ENCODE data around the gene SLC12A1. TPM values are rescaled to one million over a fixed set of nuclear protein-coding genes. Genes with fewer than 3 reads are reported as not detected.

Gene SLC12A1
- total and polyA plus RNA-seq, 2 of the 8 experiments (the other 6 are each of a cell fraction or from before 2014, with no cell fraction given) = 0.63 to 1.0 TPM

DNA sequence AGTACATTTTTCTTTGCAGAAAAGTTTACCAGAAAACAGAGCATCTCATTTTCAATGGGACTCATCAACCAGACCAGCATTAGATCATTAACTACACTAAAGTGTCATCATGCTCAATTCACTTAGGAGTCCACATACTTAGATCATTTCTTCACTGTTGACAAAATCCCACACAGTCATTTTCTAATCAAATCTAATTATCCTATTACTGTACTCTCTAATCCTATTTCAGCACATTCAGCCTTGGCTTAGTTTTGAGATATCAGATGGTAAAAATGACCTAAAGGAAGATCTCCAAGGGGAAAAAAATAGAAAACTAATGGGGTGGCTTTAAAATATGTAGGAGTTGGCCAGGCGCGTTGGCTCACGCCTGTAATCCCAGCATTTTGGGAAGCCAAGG, 19.8 kb upstream of the SLC12A1 start:
- Histone ChIP-seq H3K27me3 (replicated peaks in 1 of 4; ENCODE audit: control insufficient read depth in 3 of 4, extremely low read depth in 1 of 4, insufficient read depth in 3 of 4, low read length in 3 of 4) (no peaks in the 10 kb centered on the region), H4K8ac (ENCODE audit: extremely low read depth, insufficient read depth, low read length) (no peak overlapping the region), H4K91ac (replicated peaks; ENCODE audit: insufficient read length, low read length) (no peak overlapping the region), H4K20me1 (replicated peaks in 1 of 2; ENCODE audit: control insufficient read depth in 1 of 2, insufficient read depth in 2 of 2, low read length in 2 of 2) (no peaks in the 10 kb centered on the region), H3K14ac (ENCODE audit: insufficient read length) (no peak overlapping the region), H4K5ac (ENCODE audit: insufficient read length, low read depth, low read length) (no peak overlapping the region), H3K23ac (ENCODE audit: insufficient read length) (no peak overlapping the region), H3K79me2 (ENCODE audit: control insufficient read depth in 1 of 2, insufficient read depth in 2 of 2, low read length in 2 of 2) (no peaks in the 10 kb centered on the region), H3K4ac (replicated peaks; ENCODE audit: insufficient read length, low read depth, low read length) (no peak overlapping the region), H3K23me2 (ENCODE audit: low read depth, low read length) (peaks cover 3% of the 10 kb centered on the region; the same call in 1 of the 2 replicates), H2AFZ (ENCODE audit: low read length) (no peak overlapping the region), H2AK5ac (ENCODE audit: low read depth, low read length) (no peak overlapping the region), H3K56ac (replicated peaks; ENCODE audit: insufficient read length, low read depth, low read length) (no peak overlapping the region), H3K9ac (replicated peaks in 1 of 4; ENCODE audit: extremely low read depth in 1 of 4, low read depth in 3 of 4, low read length in 3 of 4) (no peak overlapping the region), H2BK120ac (replicated peaks; ENCODE audit: low read depth, low read length) (no peak overlapping the region), H3K4me2 (ENCODE audit: insufficient read depth in 1 of 2, low read depth in 2 of 2, low read length in 2 of 2) (no peak overlapping the region), H3K79me1 (ENCODE audit: low read depth, low read length) (no peaks in the 10 kb centered on the region), H3K18ac (ENCODE audit: extremely low read depth, low read length) (no peak overlapping the region), H3K27ac (ENCODE audit: low read depth, low read length) (no peak overlapping the region), H3K9me3 (ENCODE audit: insufficient read depth in 2 of 2, low read depth in 1 of 2, low read length in 1 of 2) (no peaks in the 10 kb centered on the region), H3K4me1 (replicated peaks in 1 of 4; ENCODE audit: control insufficient read depth in 3 of 4, insufficient read depth in 4 of 4, low read length in 3 of 4) (no peaks in the 10 kb centered on the region), H3K36me3 (ENCODE audit: control insufficient read depth in 2 of 4, insufficient read depth in 4 of 4, low read length in 3 of 4) (no peaks in the 10 kb centered on the region), H2BK12ac (ENCODE audit: low read depth, low read length) (no peak overlapping the region), H2BK15ac (ENCODE audit: low read length) (no peak overlapping the region), H3K4me3 (ENCODE audit: extremely low read depth in 1 of 4, insufficient read depth in 2 of 4, low read depth in 3 of 4, low read length in 4 of 4) (no peak overlapping the region), H2BK5ac (ENCODE audit: low read depth, low read length) (no peak overlapping the region), H2BK20ac (ENCODE audit: low read length) (no peak overlapping the region)
- TF ChIP-seq CBX8 (IDR thresholded peaks at IDR 0.05; ENCODE audit: borderline replicate concordance, low read depth, low read length) (no peak), E2F6 (IDR thresholded peaks at IDR 0.05) (no peak), SUZ12 (IDR thresholded peaks at IDR 0.05; ENCODE audit: low read length) (no peak), SRF (IDR thresholded peaks at IDR 0.05; ENCODE audit: low read depth, low read length) (no peak), BACH1 (IDR thresholded peaks at IDR 0.05; ENCODE audit: low read length) (no peak), JUND (IDR thresholded peaks at IDR 0.05; ENCODE audit: low read length) (no peak)
- TF ChIP-seq, protein P1, sequence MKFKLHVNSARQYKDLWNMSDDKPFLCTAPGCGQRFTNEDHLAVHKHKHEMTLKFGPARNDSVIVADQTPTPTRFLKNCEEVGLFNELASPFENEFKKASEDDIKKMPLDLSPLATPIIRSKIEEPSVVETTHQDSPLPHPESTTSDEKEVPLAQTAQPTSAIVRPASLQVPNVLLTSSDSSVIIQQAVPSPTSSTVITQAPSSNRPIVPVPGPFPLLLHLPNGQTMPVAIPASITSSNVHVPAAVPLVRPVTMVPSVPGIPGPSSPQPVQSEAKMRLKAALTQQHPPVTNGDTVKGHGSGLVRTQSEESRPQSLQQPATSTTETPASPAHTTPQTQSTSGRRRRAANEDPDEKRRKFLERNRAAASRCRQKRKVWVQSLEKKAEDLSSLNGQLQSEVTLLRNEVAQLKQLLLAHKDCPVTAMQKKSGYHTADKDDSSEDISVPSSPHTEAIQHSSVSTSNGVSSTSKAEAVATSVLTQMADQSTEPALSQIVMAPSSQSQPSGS (IDR thresholded peaks at IDR 0.05; ENCODE audit: low read length) = no peak
- CTCF ChIA-PET (ENCODE audit: partially characterized antibody) = interaction anchor here (1.5 kb wide), 1 partner anchor 13 kb away, joined by 3 read pairs; no protein-coding TSS in a partner anchor
- no peak for FAIRE-seq
- 97% methylated on average over 3 of the region's 3 CpGs; no CpG with 5 or more reads in 1 of the 2 experiments for WGBS, 2 experiments (ENCODE audit: extremely low coverage in 1 of 2, insufficient coverage in 1 of 2, insufficient read length in 1 of 2, insufficient replicate concordance in 2 of 2, low coverage in 1 of 2, low lambda C conversion rate in 2 of 2, missing lambda C conversion rate in 1 of 2)
- POLR2A ChIA-PET (ENCODE audit: partially characterized antibody) = no interaction called here
- DNase-seq (ENCODE audit: low read depth in 1 of 2, low spot score in 2 of 2) = no peak

Measured in H1 (cell line).